HG03342 (cell line): ENCODE measurements around the gene ERGIC2.

Source experiments
- ATAC-seq: cut with Tn5 transposase; IDR thresholded peaks from one replicate; pipeline ENCODE4 v1.9.1; 2021; ENCODE audit warnings: mild to moderate bottlenecking, moderate library complexity; ENCODE audit not compliant: unreplicated experiment

ERGIC2 gene

GRCh38 chr12:29382251-29382650 lies 1.3 kb upstream of the ERGIC2 start:
- ATAC-seq: no peak

GRCh38 chr12:29376118-29376517 lies 4.9 kb downstream of the ERGIC2 start:
- no peak for ATAC-seq

DNA sequence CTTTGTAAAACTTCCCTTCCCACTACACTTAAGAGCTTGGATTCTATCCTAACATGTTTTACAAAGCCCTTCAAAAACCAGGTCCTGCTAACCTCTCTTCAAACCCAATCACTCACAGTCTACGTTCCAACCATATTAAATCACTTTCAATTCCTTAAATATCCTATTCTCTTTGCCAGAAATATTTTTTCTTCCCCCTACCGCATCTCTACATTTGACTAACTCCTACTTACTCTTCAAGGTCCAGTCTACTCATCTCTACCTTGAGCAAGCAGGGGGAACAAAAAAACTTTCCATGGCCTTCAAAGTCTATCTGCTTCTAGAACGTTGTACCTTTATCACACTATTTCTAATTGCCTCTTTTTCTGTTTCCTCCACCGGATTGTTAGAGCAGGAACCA lies 6.1 kb downstream of the ERGIC2 start:
- ATAC-seq: no peak

GRCh38 chr12:29374012-29374411 lies 7.0 kb downstream of the ERGIC2 start:
- no peak for ATAC-seq

GRCh38 chr12:29365091-29365490 lies 15.9 kb downstream of the ERGIC2 start:
- ATAC-seq: no peak

DNA sequence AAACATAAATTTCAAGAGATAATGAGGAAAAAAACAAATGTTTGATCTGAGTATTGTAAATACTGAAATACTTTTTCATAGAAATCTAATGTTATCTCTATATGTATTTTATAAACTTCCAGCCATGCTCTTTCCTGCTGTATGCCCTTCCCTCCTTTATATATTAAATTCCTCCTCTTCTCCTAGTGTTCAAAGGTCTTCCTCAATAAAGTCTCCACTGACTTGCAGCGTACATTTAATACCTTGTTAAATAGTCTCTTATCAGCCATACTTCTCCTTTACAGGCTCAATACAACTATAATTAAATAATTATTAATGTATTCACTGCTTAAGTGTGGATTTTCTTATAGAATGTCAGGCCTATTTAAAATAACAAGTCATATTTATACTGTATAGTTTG lies 26.0 kb downstream of the ERGIC2 start:
- ATAC-seq: no peak

GRCh38 chr12:29350080-29350479 lies 30.9 kb downstream of the ERGIC2 start:
- ATAC-seq: no peak

DNA sequence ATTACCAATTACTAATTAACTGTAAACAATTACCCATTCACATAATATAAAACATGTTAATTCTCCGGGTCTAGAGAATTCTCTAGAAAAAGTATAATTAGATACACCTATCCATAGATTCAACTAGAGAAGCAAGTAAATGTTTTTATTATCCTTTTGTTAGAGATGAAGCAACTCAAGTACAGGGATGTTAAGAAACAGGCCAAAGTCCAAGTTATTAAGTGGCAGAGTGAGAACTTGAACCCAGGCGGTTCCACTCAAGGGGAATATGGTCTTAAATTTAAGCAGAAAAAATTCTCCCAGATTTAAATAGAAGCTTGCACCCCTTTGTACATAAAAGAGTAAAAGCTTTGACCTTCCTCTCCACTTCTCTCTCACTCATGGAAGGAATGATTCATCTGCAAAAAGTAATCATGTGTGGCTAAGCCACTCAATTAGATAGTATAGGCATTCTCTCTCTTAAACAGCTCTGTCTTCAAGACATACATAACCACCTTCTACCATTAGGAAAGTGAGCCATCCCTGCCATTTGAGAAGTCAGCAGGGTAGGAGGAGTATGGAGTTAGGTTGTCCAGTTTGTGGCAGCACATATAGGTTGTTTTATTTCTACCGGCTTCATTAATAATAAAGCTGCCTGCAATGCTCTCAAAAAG lies 34.1 kb downstream of the ERGIC2 start:
- ATAC-seq: no peak

DNA sequence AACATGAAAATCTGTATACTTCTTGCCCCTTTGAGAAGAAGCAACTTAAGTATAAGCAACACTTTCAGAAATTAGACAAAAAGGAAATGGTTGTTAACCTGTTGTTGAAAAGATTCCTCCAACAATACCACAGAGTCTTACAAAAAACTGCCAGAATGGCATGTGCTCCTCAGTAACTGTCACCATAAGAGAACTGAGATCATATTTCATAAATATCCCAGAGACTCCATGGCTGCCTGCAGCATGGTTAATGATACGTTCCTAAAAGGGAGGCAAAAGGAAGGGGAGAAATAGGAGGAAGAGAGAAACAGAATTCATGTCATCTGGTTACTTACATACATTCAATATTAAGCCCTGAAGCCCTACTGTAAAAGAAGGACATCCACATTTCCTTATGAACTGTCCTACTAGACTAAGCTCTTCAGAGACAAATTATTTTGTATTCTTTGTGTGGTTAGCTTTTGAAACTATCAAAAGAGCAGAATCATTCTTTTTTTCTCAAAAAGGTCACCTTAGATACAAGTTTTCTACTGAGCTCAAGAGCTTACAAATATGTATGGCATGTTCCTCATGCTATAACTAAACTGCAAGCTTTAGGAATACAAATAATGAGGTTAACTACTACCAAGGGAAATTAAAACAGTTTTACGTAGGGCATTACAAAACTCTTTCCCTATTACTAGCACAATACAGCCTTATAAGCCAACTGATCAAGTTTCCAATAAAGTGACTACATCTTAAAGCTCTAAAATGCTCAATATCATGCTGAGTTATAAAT lies 37.8 kb downstream of the ERGIC2 start:
- no peak for ATAC-seq

DNA sequence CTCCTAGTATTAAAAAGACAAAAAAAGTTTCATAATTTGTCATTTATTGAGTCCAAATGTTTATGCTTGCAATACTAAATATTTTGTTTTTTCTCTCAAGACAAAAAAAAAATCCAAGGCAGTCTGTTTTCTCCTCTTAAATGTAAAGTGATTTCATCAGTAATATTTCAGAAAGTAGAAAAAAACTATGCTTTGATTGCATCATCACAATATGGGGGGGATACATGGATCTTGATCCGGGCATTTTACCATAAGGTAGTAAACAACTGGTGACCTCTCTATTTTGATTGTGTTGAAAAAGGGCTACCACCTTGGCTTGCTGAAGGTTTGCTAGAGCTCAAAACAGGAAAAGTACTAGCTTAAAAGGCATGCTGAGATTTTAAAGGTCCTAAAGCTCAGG lies 43.6 kb downstream of the ERGIC2 start:
- no peak for ATAC-seq

DNA sequence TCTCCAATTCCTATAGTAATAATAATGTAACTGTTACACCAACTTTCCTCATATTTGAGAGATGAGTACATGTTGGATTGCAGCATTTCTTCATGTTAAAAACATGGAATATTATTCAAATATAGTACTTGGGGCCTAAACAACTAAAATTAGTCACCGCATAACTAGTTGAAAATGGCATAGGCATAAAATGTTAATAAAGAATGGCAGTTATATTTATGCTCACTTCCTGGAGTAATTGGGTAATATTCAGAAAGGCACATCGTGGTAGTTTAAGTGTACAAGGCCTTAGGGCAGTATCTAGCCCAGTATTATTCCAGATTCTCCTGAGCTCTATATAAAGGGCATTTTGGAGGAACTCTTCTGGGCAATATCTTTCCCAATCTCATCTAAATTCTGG lies 46.0 kb downstream of the ERGIC2 start:
- no peak for ATAC-seq

DNA sequence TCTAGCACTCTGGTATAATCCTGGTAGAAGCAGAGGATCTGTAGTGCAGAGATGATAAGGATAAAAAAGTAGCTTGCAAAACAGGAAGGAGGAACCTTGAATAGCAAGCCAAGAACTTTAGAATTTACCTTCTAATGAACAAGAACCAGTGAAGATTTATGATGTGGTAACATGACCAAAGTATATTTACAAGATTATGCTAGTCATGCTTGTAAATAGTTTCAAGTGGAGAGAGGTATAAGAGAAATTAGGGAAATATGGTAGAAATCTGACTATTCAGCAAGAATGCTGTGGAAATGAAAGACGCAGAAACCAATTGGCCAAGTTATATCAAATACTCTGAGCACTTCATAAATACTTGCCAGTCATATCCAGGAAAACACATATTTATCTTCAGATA lies 47.8 kb downstream of the ERGIC2 start:
- no peak for ATAC-seq

- ATAC-seq: no peak
These were observed 51.6 kb downstream of the ERGIC2 start for GRCh38 chr12:29329411-29329810.

DNA sequence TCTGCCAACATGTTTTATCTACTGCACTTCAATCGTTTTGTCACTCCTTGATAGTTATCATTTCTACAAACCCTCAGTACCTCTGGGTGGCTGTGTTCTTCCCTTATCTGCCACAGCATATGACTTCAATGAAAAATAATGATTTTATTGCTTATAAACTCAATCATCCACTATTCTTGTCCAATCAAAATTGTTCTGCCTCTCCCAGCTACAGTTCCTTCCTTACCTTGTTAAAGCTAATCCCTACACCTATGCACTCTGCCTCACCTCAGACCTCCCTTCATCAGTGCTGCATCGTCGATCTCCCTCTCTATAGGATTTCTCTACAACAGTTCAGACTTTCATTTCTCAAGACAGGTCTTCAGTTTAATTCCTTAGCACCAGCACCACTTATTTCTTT lies 58.8 kb downstream of the ERGIC2 start:
- ATAC-seq: no peak

- ATAC-seq: no peak
These were observed 60.5 kb downstream of the ERGIC2 start for GRCh38 chr12:29320295-29321085.

DNA sequence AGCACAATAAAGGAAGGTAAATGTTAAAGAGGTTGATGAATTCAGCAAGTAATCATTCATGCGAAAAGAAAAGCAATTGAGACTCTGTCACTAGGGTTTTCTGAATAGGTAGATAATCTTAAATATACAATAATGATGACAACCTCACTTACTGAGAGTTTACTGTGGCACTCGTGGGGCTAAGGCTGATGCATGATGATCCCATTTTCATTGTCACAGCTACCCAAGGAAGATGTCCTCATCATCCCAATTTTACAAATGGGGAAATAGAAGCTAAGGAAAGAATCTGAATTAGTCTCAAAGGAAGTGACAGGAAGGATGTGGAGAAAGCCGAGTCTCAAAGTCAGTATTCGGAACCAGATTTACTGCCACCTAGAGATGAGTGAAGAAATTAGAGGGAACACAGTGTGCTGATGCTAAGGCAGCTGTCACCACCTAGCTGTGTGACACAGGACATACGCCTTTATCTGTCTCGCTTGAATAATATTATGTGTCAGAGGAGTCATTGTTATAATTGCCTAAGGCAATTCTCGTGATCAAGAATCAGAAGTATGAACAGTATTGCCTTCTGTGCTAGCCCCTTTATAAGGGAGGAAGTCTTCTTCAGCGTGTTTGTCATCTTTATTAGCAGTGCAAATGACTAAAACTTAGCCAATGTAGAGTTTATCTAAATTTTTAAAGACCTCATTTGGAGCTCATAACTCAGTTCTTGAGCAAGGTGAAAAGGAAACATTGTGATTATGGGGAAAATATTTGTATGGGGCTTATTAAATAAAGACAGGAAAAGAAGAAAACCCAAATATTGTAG lies 63.2 kb downstream of the ERGIC2 start:
- peak; percentile 99 for ATAC-seq

GRCh38 chr12:29316752-29317151 lies 64.2 kb downstream of the ERGIC2 start:
- ATAC-seq: no peak

- no peak for ATAC-seq
These were observed 66.6 kb downstream of the ERGIC2 start for GRCh38 chr12:29314416-29314815.

DNA sequence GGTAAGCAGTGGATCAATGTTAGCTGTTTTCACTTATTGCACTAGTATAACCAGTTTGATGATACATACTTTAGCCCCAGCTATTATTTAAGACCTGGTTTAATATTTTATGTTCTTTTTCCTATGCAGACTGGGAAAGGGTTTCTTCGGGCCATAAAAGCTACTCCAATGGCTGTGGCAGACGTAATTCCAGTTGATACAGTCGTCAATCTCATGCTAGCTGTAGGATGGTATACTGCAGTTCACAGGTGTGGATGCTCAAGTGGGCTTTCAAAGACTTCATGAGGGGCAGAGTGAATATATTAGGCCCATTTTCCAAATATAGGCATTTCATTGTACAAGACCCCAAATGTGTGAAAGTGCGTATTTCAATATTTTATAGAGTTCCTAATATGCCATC lies 70.1 kb downstream of the ERGIC2 start:
- ATAC-seq: no peak

DNA sequence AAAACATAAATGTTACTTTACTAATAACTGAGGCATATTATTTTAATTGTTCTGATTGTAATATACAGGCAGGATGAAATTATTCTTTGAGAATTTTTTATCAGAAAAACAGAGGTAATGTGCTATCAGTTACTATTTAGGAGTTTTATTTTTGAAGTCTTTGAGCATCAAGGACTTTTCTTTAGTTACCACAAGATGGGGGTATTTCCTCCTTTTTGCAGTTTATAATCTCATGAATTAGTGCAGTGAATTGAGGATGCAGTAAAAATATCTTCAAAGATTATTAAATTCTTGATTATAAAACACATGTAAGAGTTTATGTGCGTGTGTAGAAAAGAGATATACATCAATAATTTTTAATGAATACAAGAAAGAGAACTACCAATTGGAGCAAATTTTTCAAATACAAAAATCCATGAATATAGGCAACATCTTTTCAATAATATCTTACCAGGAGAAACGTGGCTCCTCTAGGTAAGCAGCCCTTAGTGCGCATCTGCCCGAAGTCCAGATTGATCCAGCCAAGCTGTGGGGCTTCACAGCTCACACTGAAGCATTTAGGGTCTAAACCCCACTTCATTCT lies 71.6 kb downstream of the ERGIC2 start:
- no peak for ATAC-seq

GRCh38 chr12:29306682-29307081 lies 74.3 kb downstream of the ERGIC2 start:
- ATAC-seq: no peak
